Measurements from ENCODE around the gene TDG. TPM values are rescaled to one million over a fixed set of nuclear protein-coding genes. Genes with fewer than 3 reads are reported as not detected.
"Not testable (repeated sequence)": the region's sequence is repeated elsewhere in the genome, so short reads cannot be mapped to it uniquely, and the experiment has no call there.

TDG gene
- total RNA-seq, 1 donor from 2014 or later = 33.9 TPM

DNA sequence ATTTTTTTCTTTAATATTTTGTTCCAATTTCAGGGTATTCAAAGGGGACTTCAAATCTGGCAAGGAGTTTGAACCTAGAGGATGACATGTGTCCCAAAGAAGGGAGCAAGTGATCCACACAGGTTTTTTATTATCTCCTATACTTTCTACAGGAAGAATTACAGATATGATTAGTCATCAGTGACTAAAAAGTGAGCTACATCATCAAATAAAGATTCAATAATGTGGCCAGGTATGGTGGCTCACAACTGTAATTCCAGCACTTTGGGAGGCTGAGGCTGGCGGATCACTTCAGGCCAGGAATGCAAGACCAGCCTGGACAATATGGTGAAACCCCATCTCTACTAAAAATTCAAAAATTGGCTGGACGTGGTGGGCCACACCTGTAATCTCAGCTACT is 60.1 kb downstream of the TDG start:
- H3K27me3 Mint-ChIP-seq (ENCODE audit: unreplicated experiment) = no peaks in the 10 kb centered on the region
- peaks cover 6% of the 10 kb centered on the region for H3K36me3 Mint-ChIP-seq (ENCODE audit: unreplicated experiment)
- no peak for DNase-seq (ENCODE audit: extremely low spot score, unreplicated experiment)
- H3K4me3 Mint-ChIP-seq (ENCODE audit: unreplicated experiment) = no peak overlapping the region
- no peak overlapping the region for H3K27ac Mint-ChIP-seq (ENCODE audit: unreplicated experiment)
- TF ChIP-seq, protein P1, sequence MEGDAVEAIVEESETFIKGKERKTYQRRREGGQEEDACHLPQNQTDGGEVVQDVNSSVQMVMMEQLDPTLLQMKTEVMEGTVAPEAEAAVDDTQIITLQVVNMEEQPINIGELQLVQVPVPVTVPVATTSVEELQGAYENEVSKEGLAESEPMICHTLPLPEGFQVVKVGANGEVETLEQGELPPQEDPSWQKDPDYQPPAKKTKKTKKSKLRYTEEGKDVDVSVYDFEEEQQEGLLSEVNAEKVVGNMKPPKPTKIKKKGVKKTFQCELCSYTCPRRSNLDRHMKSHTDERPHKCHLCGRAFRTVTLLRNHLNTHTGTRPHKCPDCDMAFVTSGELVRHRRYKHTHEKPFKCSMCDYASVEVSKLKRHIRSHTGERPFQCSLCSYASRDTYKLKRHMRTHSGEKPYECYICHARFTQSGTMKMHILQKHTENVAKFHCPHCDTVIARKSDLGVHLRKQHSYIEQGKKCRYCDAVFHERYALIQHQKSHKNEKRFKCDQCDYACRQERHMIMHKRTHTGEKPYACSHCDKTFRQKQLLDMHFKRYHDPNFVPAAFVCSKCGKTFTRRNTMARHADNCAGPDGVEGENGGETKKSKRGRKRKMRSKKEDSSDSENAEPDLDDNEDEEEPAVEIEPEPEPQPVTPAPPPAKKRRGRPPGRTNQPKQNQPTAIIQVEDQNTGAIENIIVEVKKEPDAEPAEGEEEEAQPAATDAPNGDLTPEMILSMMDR (IDR thresholded peaks at IDR 0.05) = no peak
- H3K9me3 Mint-ChIP-seq (ENCODE audit: unreplicated experiment) = no peaks in the 10 kb centered on the region
- H3K4me1 Mint-ChIP-seq (ENCODE audit: unreplicated experiment) = no peaks in the 10 kb centered on the region

DNA sequence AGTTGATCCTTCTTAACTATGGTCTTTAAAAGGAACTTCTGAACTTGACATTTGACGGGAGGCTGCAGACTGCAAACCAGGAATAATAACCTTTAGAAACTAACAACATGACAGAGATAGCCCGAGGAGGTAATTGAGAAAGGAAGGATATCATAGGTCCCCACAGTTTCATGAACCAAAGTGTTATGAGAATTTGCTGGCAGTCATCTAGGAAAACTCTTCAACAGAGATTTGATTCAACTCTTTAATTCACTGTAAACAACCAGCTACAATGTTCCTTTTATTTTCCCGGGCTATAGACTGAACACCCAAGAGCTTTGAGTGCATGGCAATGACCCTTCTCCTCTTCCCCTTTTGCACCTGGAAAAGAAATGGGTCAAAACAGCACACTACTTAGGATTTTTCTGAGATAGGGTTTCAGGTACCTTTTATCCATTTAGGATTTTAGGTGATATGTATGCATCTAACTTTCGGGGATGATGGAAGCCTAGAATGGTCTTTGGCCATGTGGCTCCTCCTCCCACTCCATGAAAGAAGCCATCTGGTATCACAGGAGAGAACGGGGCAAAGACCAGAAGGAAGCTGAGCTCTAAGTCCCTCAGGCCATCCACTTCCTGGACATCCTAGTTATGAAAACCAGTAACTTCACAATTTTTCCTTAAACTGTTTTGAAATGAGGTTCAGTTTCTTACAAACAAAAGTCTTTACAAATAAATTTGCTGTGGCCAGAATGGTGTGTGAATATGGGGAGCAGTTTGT is 61.3 kb downstream of the TDG start:
- Mint-ChIP-seq H3K36me3 (ENCODE audit: unreplicated experiment) (peaks cover 5% of the 10 kb centered on the region), H3K4me1 (ENCODE audit: unreplicated experiment) (no peaks in the 10 kb centered on the region), H3K27ac (ENCODE audit: unreplicated experiment) (no peak overlapping the region), H3K4me3 (ENCODE audit: unreplicated experiment) (no peak overlapping the region), H3K9me3 (ENCODE audit: unreplicated experiment) (no peaks in the 10 kb centered on the region), H3K27me3 (ENCODE audit: unreplicated experiment) (no peaks in the 10 kb centered on the region)
- no peak for DNase-seq (ENCODE audit: extremely low spot score, unreplicated experiment)
- TF ChIP-seq, protein P1 (IDR thresholded peaks at IDR 0.05) = no peak

DNA sequence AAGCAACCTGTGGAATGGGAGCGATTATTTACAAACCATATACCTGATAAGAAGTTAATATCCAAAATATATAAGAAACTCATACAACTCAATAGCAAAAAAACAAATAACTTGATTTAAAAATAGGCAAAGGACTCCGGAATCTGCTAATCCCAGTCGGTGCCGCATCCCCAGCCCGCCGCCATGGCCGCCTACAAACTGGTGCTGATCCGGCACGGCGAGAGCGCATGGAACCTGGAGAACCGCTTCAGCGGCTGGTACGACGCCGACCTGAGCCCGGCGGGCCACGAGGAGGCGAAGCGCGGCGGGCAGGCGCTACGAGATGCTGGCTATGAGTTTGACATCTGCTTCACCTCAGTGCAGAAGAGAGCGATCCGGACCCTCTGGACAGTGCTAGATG is 64.9 kb downstream of the TDG start:
- DNase-seq (ENCODE audit: extremely low spot score, unreplicated experiment); H3K9me3 Mint-ChIP-seq (ENCODE audit: unreplicated experiment); H3K27ac Mint-ChIP-seq (ENCODE audit: unreplicated experiment); H3K4me1 Mint-ChIP-seq (ENCODE audit: unreplicated experiment); H3K36me3 Mint-ChIP-seq (ENCODE audit: unreplicated experiment); H3K27me3 Mint-ChIP-seq (ENCODE audit: unreplicated experiment); H3K4me3 Mint-ChIP-seq (ENCODE audit: unreplicated experiment): not testable (repeated sequence)

DNA sequence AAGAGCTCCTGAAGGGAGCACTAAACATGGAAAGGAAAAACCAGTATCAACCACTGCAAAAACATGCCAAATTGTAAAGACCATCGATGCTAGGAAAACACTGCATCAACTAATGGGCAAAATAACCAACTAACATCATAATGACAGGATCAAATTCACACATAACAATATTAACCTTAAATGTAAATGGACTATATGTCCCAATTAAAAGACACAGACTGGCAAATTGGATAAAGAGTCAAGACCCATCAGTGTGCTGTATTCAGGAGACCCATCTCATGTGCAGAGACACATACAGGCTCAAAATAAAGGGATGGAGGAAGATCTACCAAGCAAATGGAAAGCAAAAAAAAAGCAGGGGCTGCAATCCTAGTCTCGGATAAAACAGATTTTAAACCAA is 70.5 kb downstream of the TDG start:
- peaks cover 10% of the 10 kb centered on the region for H3K9me3 Mint-ChIP-seq (ENCODE audit: unreplicated experiment)
- not testable (repeated sequence) for H3K27ac Mint-ChIP-seq (ENCODE audit: unreplicated experiment); H3K4me3 Mint-ChIP-seq (ENCODE audit: unreplicated experiment); H3K27me3 Mint-ChIP-seq (ENCODE audit: unreplicated experiment); DNase-seq (ENCODE audit: extremely low spot score, unreplicated experiment); H3K4me1 Mint-ChIP-seq (ENCODE audit: unreplicated experiment); H3K36me3 Mint-ChIP-seq (ENCODE audit: unreplicated experiment)

Other genes with a start within 250 kb of the TDG start
- gene NT5DC3, start 124.6 kb upstream of the TDG start, total RNA-seq = 11.3 and 12.5 TPM in 2 replicates
- 682 and 686 TPM in 2 replicates for gene HSP90B1, start 35.5 kb upstream of the TDG start, total RNA-seq
- gene GLT8D2, start 84.3 kb downstream of the TDG start, total RNA-seq = 45.4 and 64.7 TPM in 2 replicates
- 20.1 and 21.3 TPM in 2 replicates for gene HCFC2, start 98.7 kb downstream of the TDG start, total RNA-seq
- gene NFYB, start 172.3 kb downstream of the TDG start, total RNA-seq = 25.2 and 28.9 TPM in 2 replicates
- 88.6 and 100 TPM in 2 replicates for gene TXNRD1, start 249.9 kb downstream of the TDG start, total RNA-seq